Measurements from ENCODE around the gene FIGNL1. TPM values are rescaled to one million over a fixed set of nuclear protein-coding genes. Genes with fewer than 3 reads are reported as not detected.
A peak's percentile ranks its signal among the peaks of the same experiment; 100 is the strongest.

Gene FIGNL1
- total and polyA plus RNA-seq, 10 of the 15 experiments (the other 5 are each of a cell fraction or from before 2014, with no cell fraction given): 11.5 to 37.4 (median 29.0) TPM

DNA sequence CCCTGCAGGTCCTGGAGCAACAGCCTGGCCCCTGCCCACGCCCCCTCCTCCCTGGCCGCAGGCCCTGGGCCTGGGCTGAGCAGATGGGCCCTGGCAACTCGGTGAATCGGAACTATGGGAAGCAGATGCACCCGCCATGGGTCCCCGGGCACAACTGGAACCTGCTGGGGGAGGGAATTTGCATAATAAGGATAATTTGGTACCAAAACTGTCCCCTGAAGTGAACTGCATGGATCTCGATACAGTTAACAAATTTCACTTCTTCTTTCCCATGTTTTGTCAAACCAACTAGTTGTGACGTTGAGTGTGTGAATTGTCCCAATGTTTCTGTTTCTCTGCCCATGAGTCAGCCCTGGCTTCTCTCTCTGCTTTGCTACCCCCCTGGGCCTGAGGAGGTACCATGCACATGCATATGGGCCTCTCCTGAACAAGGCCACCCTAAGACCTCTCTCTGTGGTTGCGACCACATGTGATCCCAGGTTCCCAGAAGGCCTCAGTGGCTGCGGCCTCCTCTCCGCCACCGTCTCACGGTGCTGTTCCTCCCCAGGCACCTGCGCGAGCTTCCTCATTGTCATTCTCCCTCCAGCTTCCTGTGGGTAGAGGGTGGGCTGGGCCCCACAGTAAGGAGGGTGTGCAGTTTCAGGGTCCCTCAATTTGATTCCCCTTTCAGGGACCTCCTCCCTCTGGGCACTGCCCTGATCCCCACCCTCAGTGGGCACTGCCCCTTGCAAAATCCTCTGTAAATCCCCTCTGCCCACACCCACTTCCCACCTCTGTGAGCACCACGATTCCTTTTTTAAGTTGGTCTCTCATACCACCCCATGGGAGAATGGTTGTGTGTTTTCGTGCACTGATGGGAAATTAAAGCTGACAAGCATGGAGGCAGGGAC lies 40.0 kb downstream of the FIGNL1 start (continued):
- TF ChIP-seq CUX1 (IDR thresholded peaks at IDR 0.05; ENCODE audit: insufficient replicate concordance, low read depth, low read length) (peak; percentile 10), ZSCAN29 (IDR thresholded peaks at IDR 0.05) (no peak), LARP7 (IDR thresholded peaks at IDR 0.05) (peak; percentile 41; the same call in 1 of the 2 replicates), SMAD1 (IDR thresholded peaks at IDR 0.05; ENCODE audit: low read depth, partially characterized antibody) (no peak), YY1 (IDR thresholded peaks at IDR 0.05; ENCODE audit: low read depth, low read length) (0 out of 2 replicates have a peak, but pooled peaks have one; percentile 7), RB1 (IDR thresholded peaks at IDR 0.05; ENCODE audit: borderline replicate concordance) (no peak), WRNIP1 (IDR thresholded peaks at IDR 0.05; ENCODE audit: borderline replicate concordance, low read depth, low read length) (no peak), ZNF24 (IDR thresholded peaks at IDR 0.05) (no peak), MTA2 (IDR thresholded peaks at IDR 0.05; ENCODE audit: low read depth) (peak; percentile 72; the same call in 1 of the 2 replicates), POU2F2 (IDR thresholded peaks at IDR 0.05; ENCODE audit: borderline replicate concordance, low read depth, low read length) (peak; percentile 96), FOXM1 (IDR thresholded peaks at IDR 0.05; ENCODE audit: low read depth, low read length) (no peak), RELA (IDR thresholded peaks at IDR 0.05; ENCODE audit: borderline replicate concordance, partially characterized antibody) (peak; percentile 6), JUND (IDR thresholded peaks at IDR 0.05; ENCODE audit: low read depth, low read length) (no peak), DPF2 (IDR thresholded peaks at IDR 0.05) (no peak; the same call in 1 of the 2 replicates), HDAC6 (IDR thresholded peaks at IDR 0.05; ENCODE audit: unreplicated experiment) (no peak), MXI1 (IDR thresholded peaks at IDR 0.05; ENCODE audit: low read depth, low read length) (no peak)
- TF ChIP-seq, protein P1, sequence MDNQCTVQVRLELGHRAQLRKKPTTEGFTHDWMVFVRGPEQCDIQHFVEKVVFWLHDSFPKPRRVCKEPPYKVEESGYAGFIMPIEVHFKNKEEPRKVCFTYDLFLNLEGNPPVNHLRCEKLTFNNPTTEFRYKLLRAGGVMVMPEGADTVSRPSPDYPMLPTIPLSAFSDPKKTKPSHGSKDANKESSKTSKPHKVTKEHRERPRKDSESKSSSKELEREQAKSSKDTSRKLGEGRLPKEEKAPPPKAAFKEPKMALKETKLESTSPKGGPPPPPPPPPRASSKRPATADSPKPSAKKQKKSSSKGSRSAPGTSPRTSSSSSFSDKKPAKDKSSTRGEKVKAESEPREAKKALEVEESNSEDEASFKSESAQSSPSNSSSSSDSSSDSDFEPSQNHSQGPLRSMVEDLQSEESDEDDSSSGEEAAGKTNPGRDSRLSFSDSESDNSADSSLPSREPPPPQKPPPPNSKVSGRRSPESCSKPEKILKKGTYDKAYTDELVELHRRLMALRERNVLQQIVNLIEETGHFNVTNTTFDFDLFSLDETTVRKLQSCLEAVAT (IDR thresholded peaks at IDR 0.05): no peak
- TF ChIP-seq, protein P2, sequence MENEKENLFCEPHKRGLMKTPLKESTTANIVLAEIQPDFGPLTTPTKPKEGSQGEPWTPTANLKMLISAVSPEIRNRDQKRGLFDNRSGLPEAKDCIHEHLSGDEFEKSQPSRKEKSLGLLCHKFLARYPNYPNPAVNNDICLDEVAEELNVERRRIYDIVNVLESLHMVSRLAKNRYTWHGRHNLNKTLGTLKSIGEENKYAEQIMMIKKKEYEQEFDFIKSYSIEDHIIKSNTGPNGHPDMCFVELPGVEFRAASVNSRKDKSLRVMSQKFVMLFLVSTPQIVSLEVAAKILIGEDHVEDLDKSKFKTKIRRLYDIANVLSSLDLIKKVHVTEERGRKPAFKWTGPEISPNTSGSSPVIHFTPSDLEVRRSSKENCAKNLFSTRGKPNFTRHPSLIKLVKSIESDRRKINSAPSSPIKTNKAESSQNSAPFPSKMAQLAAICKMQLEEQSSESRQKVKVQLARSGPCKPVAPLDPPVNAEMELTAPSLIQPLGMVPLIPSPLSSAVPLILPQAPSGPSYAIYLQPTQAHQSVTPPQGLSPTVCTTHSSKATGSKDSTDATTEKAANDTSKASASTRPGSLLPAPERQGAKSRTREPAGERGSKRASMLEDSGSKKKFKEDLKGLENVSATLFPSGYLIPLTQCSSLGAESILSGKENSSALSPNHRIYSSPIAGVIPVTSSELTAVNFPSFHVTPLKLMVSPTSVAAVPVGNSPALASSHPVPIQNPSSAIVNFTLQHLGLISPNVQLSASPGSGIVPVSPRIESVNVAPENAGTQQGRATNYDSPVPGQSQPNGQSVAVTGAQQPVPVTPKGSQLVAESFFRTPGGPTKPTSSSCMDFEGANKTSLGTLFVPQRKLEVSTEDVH (IDR thresholded peaks at IDR 0.05; ENCODE audit: low read depth, partially characterized antibody): no peak
- TF ChIP-seq, protein P3, sequence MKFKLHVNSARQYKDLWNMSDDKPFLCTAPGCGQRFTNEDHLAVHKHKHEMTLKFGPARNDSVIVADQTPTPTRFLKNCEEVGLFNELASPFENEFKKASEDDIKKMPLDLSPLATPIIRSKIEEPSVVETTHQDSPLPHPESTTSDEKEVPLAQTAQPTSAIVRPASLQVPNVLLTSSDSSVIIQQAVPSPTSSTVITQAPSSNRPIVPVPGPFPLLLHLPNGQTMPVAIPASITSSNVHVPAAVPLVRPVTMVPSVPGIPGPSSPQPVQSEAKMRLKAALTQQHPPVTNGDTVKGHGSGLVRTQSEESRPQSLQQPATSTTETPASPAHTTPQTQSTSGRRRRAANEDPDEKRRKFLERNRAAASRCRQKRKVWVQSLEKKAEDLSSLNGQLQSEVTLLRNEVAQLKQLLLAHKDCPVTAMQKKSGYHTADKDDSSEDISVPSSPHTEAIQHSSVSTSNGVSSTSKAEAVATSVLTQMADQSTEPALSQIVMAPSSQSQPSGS (IDR thresholded peaks at IDR 0.05; ENCODE audit: low read length): 0 out of 2 replicates have a peak, but pooled peaks have one; percentile 30
